Measurements from ENCODE around the gene LMNA. TPM values are rescaled to one million over a fixed set of nuclear protein-coding genes. Genes with fewer than 3 reads are reported as not detected.

Gene LMNA
- total and polyA plus RNA-seq, 2 experiments from 2014 or later: 208 to 345 TPM

- H3K4me2 ChIP-seq: peak overlapping the region; percentile 59
- H3K27me3 ChIP-seq: no peaks in the 10 kb centered on the region
- H4K20me1 ChIP-seq (ENCODE audit: insufficient read depth, poor library complexity, severe bottlenecking): peaks cover 5% of the 10 kb centered on the region
- H3K9me2 ChIP-seq (replicated peaks; ENCODE audit: insufficient read depth): no peaks in the 10 kb centered on the region
- peaks cover 89% of the 10 kb centered on the region for H3K4me1 ChIP-seq (ENCODE audit: insufficient read depth)
- H3K4me3 ChIP-seq: no peak overlapping the region
- no peaks in the 10 kb centered on the region for H3K36me3 ChIP-seq (replicated peaks; ENCODE audit: insufficient read depth, low read depth)
- peak overlapping the region; percentile 98 for H3K27ac ChIP-seq
- 51% methylated on average over 11 of the region's 11 CpGs for WGBS (ENCODE audit: low lambda C conversion rate, missing lambda C conversion rate)
- DNase-seq (ENCODE audit: low spot score): peak; percentile 85
- H3K79me2 ChIP-seq: peaks cover 76% of the 10 kb centered on the region
- H2AFZ ChIP-seq: no peak overlapping the region
- TF ChIP-seq, protein P1, sequence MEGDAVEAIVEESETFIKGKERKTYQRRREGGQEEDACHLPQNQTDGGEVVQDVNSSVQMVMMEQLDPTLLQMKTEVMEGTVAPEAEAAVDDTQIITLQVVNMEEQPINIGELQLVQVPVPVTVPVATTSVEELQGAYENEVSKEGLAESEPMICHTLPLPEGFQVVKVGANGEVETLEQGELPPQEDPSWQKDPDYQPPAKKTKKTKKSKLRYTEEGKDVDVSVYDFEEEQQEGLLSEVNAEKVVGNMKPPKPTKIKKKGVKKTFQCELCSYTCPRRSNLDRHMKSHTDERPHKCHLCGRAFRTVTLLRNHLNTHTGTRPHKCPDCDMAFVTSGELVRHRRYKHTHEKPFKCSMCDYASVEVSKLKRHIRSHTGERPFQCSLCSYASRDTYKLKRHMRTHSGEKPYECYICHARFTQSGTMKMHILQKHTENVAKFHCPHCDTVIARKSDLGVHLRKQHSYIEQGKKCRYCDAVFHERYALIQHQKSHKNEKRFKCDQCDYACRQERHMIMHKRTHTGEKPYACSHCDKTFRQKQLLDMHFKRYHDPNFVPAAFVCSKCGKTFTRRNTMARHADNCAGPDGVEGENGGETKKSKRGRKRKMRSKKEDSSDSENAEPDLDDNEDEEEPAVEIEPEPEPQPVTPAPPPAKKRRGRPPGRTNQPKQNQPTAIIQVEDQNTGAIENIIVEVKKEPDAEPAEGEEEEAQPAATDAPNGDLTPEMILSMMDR (IDR thresholded peaks at IDR 0.05; ENCODE audit: poor library complexity): peak; percentile 44
- no peak for TF ChIP-seq EZH2 (IDR thresholded peaks at IDR 0.05; ENCODE audit: borderline replicate concordance)
- H3K9me3 ChIP-seq (ENCODE audit: low read depth): no peaks in the 10 kb centered on the region
These were observed 11.6 kb downstream of the LMNA start for GRCh38 chr1:156126043-156126629.

DNA sequence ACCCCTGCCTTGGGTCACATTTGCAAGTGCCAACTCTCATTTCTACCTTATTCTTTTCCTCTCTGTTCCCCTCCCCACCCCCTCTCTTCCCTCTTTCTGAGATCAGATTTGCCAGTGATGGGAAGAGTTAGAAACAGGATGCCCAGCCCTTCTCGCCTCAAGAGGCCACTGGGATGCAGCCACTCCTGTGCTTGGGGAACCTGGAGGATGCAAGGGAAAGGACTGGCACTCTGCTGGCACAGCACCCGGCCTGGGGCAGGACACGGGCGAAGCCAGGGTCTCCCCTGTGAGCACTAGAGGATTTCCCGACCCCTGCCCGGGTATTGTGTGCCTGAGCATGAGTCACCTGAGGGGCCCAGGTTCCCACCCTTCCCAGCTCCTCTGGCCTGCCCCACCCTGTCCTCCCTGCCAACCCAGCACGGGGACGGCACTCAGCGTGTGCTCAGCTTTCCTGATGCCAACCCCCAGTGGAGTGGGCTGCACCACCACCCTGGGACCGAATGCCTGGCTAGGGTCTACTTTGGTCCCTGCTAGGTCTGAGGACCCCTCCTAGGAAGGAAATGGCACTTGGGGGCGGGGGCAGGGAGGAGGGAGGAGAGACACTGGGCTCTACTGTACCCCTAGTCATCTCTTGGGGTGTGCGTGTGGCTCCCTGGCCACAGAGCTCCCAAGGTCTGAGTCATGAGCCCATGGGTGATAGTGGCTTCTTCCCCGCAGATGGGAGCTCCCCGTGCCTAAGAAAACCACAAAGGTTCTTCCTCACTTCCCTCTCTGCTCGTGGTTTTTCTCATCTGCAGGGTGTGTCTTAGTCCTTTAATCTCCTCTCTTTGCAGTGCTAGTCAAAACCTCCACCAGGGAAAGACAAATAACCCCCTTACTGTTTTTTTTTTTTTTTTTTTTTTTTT is 12.4 kb downstream of the LMNA start:
- peak overlapping the region; percentile 59 for H3K4me2 ChIP-seq
- 66% methylated on average over 15 of the region's 15 CpGs for WGBS (ENCODE audit: low lambda C conversion rate, missing lambda C conversion rate)
- peaks cover 76% of the 10 kb centered on the region for H3K79me2 ChIP-seq
- H3K27ac ChIP-seq: peak overlapping the region; percentile 98
- H3K4me3 ChIP-seq: no peak overlapping the region
- peak; percentile 65 for DNase-seq (ENCODE audit: low spot score)
- no peaks in the 10 kb centered on the region for H3K36me3 ChIP-seq (replicated peaks; ENCODE audit: insufficient read depth, low read depth)
- TF ChIP-seq EZH2 (IDR thresholded peaks at IDR 0.05; ENCODE audit: borderline replicate concordance): no peak
- TF ChIP-seq EZH2phosphoT487 (IDR thresholded peaks at IDR 0.05; ENCODE audit: low read depth, severe bottlenecking, unreplicated experiment): no peak
- TF ChIP-seq, protein P1 (IDR thresholded peaks at IDR 0.05; ENCODE audit: poor library complexity): no peak
- H2AFZ ChIP-seq: no peak overlapping the region
- H4K20me1 ChIP-seq (ENCODE audit: insufficient read depth, poor library complexity, severe bottlenecking): no peaks in the 10 kb centered on the region
- H3K27me3 ChIP-seq: no peaks in the 10 kb centered on the region
- peaks cover 81% of the 10 kb centered on the region for H3K4me1 ChIP-seq (ENCODE audit: insufficient read depth)
- H3K9me2 ChIP-seq (replicated peaks; ENCODE audit: insufficient read depth): no peaks in the 10 kb centered on the region
- no peaks in the 10 kb centered on the region for H3K9me3 ChIP-seq (ENCODE audit: low read depth)

DNA sequence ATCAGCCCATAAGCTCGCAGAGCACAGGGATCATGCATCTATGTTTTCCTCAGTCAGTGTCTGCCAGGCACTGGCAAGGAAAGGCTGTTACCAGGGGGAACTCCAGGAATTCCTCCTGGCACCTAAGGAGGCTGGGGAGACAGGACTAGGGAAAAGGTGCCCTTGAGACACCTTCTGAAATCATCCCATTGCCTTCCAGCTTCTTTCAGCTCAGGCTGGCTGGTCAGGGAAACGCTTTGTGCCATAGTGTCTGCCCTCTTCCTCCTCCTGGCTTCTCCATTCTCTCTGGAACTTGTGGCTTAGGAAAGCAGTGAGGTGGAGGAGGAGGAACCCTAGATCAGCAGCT is 13.8 kb downstream of the LMNA start:
- peaks cover 72% of the 10 kb centered on the region for H3K79me2 ChIP-seq
- H3K4me1 ChIP-seq (ENCODE audit: insufficient read depth): peaks cover 67% of the 10 kb centered on the region
- no peak overlapping the region for H3K4me3 ChIP-seq
- H2AFZ ChIP-seq: no peak overlapping the region
- TF ChIP-seq EZH2 (IDR thresholded peaks at IDR 0.05; ENCODE audit: borderline replicate concordance) (no peak), EZH2phosphoT487 (IDR thresholded peaks at IDR 0.05; ENCODE audit: low read depth, severe bottlenecking, unreplicated experiment) (no peak)
- TF ChIP-seq, protein P1 (IDR thresholded peaks at IDR 0.05; ENCODE audit: poor library complexity): no peak
- WGBS (ENCODE audit: low lambda C conversion rate, missing lambda C conversion rate): 76% methylated on average over 2 of the region's 2 CpGs
- no peaks in the 10 kb centered on the region for H3K36me3 ChIP-seq (replicated peaks; ENCODE audit: insufficient read depth, low read depth)
- H3K4me2 ChIP-seq: peak overlapping the region; percentile 65
- H4K20me1 ChIP-seq (ENCODE audit: insufficient read depth, poor library complexity, severe bottlenecking): no peaks in the 10 kb centered on the region
- no peak for DNase-seq (ENCODE audit: low spot score)
- no peaks in the 10 kb centered on the region for H3K27me3 ChIP-seq
- H3K9me3 ChIP-seq (ENCODE audit: low read depth): no peaks in the 10 kb centered on the region
- peak overlapping the region; percentile 98 for H3K27ac ChIP-seq
- no peaks in the 10 kb centered on the region for H3K9me2 ChIP-seq (replicated peaks; ENCODE audit: insufficient read depth)

Data from hepatocyte (in vitro differentiated cells).